HEK293T (cell line): ENCODE measurements around the gene SCN7A.

Source experiments
- ARNT ChIP-seq: fragments of 450-650 bp; IDR thresholded peaks from 2 replicates; pipeline ENCODE4 v1.6.1; 2017; ENCODE audit warnings: mild to moderate bottlenecking
- BHLHE40 ChIP-seq: fragments of 450-650 bp; IDR thresholded peaks from 2 replicates; pipeline ENCODE4 v1.6.1; 2016; ENCODE audit warnings: mild to moderate bottlenecking, moderate library complexity, borderline replicate concordance
- ELF4 ChIP-seq: fragments of 450-650 bp; IDR thresholded peaks from 2 replicates; pipeline ENCODE4 v1.6.1; 2017; ENCODE audit warnings: antibody characterized with exemption
- FOXM1 ChIP-seq: fragments of 450-650 bp; IDR thresholded peaks from 2 replicates; pipeline ENCODE4 v1.6.1; 2017; ENCODE audit warnings: mild to moderate bottlenecking, borderline replicate concordance
- L3MBTL2 ChIP-seq: fragments of 450-650 bp; conservative IDR thresholded peaks from 2 replicates; pipeline ENCODE4 v1.6.1; 2016; ENCODE audit warnings: mild to moderate bottlenecking
- SP1 ChIP-seq: fragments of 450-650 bp; IDR thresholded peaks from 2 replicates; pipeline ENCODE4 v1.6.1; 2017
- SUZ12 ChIP-seq: fragments of 450-650 bp; IDR thresholded peaks from 2 replicates; pipeline ENCODE4 v1.6.1; 2016; ENCODE audit warnings: mild to moderate bottlenecking
- TARDBP ChIP-seq: fragments of 450-650 bp; IDR thresholded peaks from 2 replicates; pipeline ENCODE4 v1.6.1; 2016
- ZNF384 ChIP-seq: fragments of 450-650 bp; IDR thresholded peaks from 2 replicates; pipeline ENCODE4 v1.6.1; 2016

- TF ChIP-seq SP1 (no peak), ELF4 (no peak), ARNT (no peak), TARDBP (no peak), L3MBTL2 (no peak), ZNF384 (no peak), BHLHE40 (no peak), FOXM1 (no peak), SUZ12 (no peak)
These were observed 26.6 kb upstream of the SCN7A start for GRCh38 chr2:166520604-166521003.
